Glutamatergic neuron (in vitro differentiated cells): Measurements from ENCODE around the gene AATK. TPM values are rescaled to one million over a fixed set of nuclear protein-coding genes. Genes with fewer than 3 reads are reported as not detected.
A peak's percentile ranks its signal among the peaks of the same experiment; 100 is the strongest.

Source experiments
- DNase-seq: peaks from one replicate; pipeline ENCODE4 v3.0.0; 2022
- H3K27ac Mint-ChIP-seq: one replicate; pipeline ENCODE4 v1.8.0; 2020; ENCODE audit warnings: mild to moderate bottlenecking, mixed read lengths, inconsistent platforms; ENCODE audit not compliant: unreplicated experiment
- H3K27me3 Mint-ChIP-seq: one replicate; pipeline ENCODE4 v1.8.0; 2020; ENCODE audit warnings: mild to moderate bottlenecking, moderate library complexity, mixed read lengths, inconsistent platforms; ENCODE audit not compliant: unreplicated experiment
- H3K36me3 Mint-ChIP-seq: one replicate; pipeline ENCODE4 v1.8.0; 2020; ENCODE audit warnings: mild to moderate bottlenecking, mixed read lengths, inconsistent platforms; ENCODE audit not compliant: unreplicated experiment
- H3K4me1 Mint-ChIP-seq: one replicate; pipeline ENCODE4 v1.8.0; 2020; ENCODE audit warnings: mild to moderate bottlenecking, low read depth, mixed read lengths, inconsistent platforms; ENCODE audit not compliant: unreplicated experiment
- H3K4me3 Mint-ChIP-seq: one replicate; pipeline ENCODE4 v1.8.0; 2020; ENCODE audit warnings: mild to moderate bottlenecking, mixed read lengths, inconsistent platforms; ENCODE audit not compliant: unreplicated experiment
- H3K9me3 Mint-ChIP-seq: one replicate; pipeline ENCODE4 v1.8.0; 2020; ENCODE audit warnings: mild to moderate bottlenecking, moderate library complexity, mixed read lengths, inconsistent platforms; ENCODE audit not compliant: unreplicated experiment
- CTCF ChIP-seq: fragments of 200-600 bp; sonication (generic); IDR thresholded peaks from one replicate; pipeline ENCODE4 v1.5.0; 2021; ENCODE audit not compliant: partially characterized antibody, unreplicated experiment
- total RNA-seq: library from RNA; stranded (reverse); fragmentation: NEBNext Ultra II Directional; extraction: Animal tissue kit (Norgen Biotek cat#: 25700); gene quantifications from one replicate; pipeline ENCODE4 v1.2.1, GENCODE V29; 2021; ENCODE audit not compliant: unreplicated experiment

AATK gene
- total RNA-seq, 1 donor from 2014 or later, result 27.0 TPM

- no peak for TF ChIP-seq CTCF
- H3K27ac Mint-ChIP-seq, result no peak overlapping the region
- no peaks in the 10 kb centered on the region for H3K36me3 Mint-ChIP-seq
- no peak overlapping the region for H3K4me3 Mint-ChIP-seq
- peaks cover 2% of the 10 kb centered on the region for H3K9me3 Mint-ChIP-seq
- DNase-seq, result peak; percentile 13
- H3K4me1 Mint-ChIP-seq, result peaks cover 9% of the 10 kb centered on the region
- H3K27me3 Mint-ChIP-seq, result no peaks in the 10 kb centered on the region
Measured at GRCh38 chr17:81163051-81163695, 2.8 kb downstream of the AATK start.

DNA sequence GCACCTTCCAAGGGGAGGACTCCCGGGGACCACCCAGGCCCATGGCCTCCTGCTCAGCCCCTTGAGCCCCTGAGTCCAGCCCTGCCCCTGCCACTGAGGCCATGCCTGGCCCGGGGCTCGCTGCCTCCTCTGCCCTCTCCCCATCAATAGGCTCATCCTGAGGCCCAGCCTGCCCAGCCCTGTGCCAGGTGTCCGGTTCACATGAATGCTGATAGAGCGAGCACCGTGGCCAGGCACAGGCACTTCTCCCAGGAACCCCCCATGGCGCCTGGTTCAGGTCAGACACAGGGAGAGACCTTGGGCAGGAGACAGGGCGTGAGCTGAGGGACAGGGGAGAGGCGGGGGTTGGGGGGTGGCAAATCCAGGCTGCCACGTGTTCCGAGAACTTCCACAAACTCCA is 3.5 kb downstream of the AATK start:
- Mint-ChIP-seq H3K36me3 (no peaks in the 10 kb centered on the region), H3K4me1 (peaks cover 9% of the 10 kb centered on the region), H3K9me3 (peaks cover 2% of the 10 kb centered on the region), H3K4me3 (no peak overlapping the region), H3K27ac (no peak overlapping the region), H3K27me3 (no peaks in the 10 kb centered on the region)
- peak; percentile 9 for DNase-seq
- TF ChIP-seq CTCF, result no peak

GRCh38 chr17:81161972-81162371 is 4.0 kb downstream of the AATK start:
- Mint-ChIP-seq H3K36me3 (no peaks in the 10 kb centered on the region), H3K4me1 (peaks cover 6% of the 10 kb centered on the region), H3K9me3 (peaks cover 2% of the 10 kb centered on the region), H3K27me3 (no peaks in the 10 kb centered on the region), H3K27ac (no peak overlapping the region), H3K4me3 (no peak overlapping the region)
- DNase-seq, result peak; percentile 11
- TF ChIP-seq CTCF, result no peak

DNA sequence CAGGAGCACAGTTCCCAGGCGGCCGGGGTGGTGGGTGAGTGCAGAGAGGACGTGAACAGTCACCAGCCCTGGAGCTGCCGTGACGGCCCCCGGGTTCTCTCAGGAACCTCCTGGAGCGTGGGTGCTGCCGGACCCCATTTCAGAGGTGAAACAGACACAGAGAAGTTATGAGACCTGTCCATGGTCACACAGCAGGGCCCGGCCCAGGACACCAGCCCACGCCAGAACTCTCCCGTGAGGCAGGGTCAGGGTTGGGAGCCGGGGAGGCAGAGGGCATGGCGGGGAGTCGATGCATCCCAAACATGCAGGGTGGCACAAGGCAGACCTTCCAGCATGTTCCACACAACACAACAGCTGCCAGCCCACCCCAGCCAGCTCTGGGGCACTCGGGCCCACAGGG is 4.5 kb downstream of the AATK start:
- Mint-ChIP-seq H3K36me3 (no peaks in the 10 kb centered on the region), H3K27me3 (no peaks in the 10 kb centered on the region), H3K27ac (no peak overlapping the region), H3K4me3 (no peak overlapping the region), H3K4me1 (peaks cover 6% of the 10 kb centered on the region), H3K9me3 (peaks cover 2% of the 10 kb centered on the region)
- no peak for DNase-seq
- TF ChIP-seq CTCF, result no peak

DNA sequence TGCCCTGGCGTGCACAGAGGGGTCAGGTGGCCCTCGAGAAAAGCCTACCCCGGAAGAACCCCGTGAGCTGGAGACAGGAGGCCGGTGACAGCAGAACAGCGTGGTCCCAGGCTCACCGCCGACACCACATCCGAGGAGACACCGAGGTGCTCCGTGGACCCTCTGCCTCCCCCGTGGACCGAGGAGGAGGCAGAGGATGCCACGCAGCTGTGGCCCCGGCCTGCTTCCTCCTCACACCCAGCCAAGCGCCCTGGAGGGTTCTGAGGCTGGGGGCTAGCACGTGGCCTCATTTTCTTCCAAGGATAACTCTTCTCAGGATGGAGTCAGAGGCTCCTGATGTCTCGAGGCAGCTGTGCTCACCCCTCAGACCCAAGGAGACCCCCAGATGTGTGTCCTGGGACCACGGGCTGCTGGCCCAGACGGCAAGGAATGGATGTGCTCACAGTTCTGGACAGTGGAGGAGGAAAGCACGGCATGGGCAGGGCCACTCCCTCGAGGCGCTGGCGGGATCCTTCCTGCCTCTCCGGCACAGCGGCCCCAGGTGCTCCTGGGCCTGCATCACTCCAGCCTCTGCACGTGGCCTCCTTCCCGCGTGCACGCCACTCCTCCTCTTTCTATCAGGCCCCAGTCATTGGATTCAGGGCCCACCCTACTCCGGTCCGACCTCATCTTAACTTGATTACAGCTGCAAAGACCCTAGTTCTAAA is 5.1 kb downstream of the AATK start:
- Mint-ChIP-seq H3K27ac (no peak overlapping the region), H3K27me3 (no peaks in the 10 kb centered on the region)

More for the DNA sequence above, 5.1 kb downstream of the AATK start:
- Mint-ChIP-seq H3K4me1 (peaks cover 6% of the 10 kb centered on the region), H3K4me3 (no peak overlapping the region), H3K9me3 (peaks cover 2% of the 10 kb centered on the region), H3K36me3 (no peaks in the 10 kb centered on the region)
- DNase-seq, result peak; percentile 22
- no peak for TF ChIP-seq CTCF
